Panc1 (cell line): Measurements from ENCODE around the gene NUMB.

Experiments
- POLR2AphosphoS5 ChIP-seq: IDR thresholded peaks from 2 replicates; pipeline ENCODE4 v1.6.1; 2012; ENCODE audit warnings: mild to moderate bottlenecking, low read depth, low read length, moderate library complexity
- SIN3A ChIP-seq: IDR thresholded peaks from 2 replicates; pipeline ENCODE4 v1.6.1; 2012; ENCODE audit warnings: low read depth, mild to moderate bottlenecking, low read length, moderate library complexity, borderline replicate concordance; ENCODE audit not compliant: insufficient read depth
- TCF7L2 ChIP-seq: IDR thresholded peaks from 2 replicates; pipeline ENCODE4 v1.6.1; 2011; ENCODE audit warnings: mild to moderate bottlenecking, low read depth, low read length, inconsistent platforms
- TF ChIP-seq, protein P1 (sequence below), 2 experiments: IDR thresholded peaks; 2 replicates each; pipeline ENCODE4 v1.6.1; 2011 to 2012; ENCODE audit warnings: low read depth in 2 of 2, control low read depth in 1 of 2, low read length in 1 of 2, mild to moderate bottlenecking in 1 of 2, moderate library complexity in 1 of 2; ENCODE audit not compliant: insufficient read depth in 1 of 2
- TF ChIP-seq, protein P2 (sequence below): fragments of 450-650 bp; IDR thresholded peaks from 2 replicates; pipeline ENCODE4 v1.5.1; 2017; ENCODE audit warnings: mild to moderate bottlenecking

- TF ChIP-seq, protein P1, sequence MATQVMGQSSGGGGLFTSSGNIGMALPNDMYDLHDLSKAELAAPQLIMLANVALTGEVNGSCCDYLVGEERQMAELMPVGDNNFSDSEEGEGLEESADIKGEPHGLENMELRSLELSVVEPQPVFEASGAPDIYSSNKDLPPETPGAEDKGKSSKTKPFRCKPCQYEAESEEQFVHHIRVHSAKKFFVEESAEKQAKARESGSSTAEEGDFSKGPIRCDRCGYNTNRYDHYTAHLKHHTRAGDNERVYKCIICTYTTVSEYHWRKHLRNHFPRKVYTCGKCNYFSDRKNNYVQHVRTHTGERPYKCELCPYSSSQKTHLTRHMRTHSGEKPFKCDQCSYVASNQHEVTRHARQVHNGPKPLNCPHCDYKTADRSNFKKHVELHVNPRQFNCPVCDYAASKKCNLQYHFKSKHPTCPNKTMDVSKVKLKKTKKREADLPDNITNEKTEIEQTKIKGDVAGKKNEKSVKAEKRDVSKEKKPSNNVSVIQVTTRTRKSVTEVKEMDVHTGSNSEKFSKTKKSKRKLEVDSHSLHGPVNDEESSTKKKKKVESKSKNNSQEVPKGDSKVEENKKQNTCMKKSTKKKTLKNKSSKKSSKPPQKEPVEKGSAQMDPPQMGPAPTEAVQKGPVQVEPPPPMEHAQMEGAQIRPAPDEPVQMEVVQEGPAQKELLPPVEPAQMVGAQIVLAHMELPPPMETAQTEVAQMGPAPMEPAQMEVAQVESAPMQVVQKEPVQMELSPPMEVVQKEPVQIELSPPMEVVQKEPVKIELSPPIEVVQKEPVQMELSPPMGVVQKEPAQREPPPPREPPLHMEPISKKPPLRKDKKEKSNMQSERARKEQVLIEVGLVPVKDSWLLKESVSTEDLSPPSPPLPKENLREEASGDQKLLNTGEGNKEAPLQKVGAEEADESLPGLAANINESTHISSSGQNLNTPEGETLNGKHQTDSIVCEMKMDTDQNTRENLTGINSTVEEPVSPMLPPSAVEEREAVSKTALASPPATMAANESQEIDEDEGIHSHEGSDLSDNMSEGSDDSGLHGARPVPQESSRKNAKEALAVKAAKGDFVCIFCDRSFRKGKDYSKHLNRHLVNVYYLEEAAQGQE (IDR thresholded peaks at IDR 0.05; ENCODE audit: insufficient read depth in 1 of 2, low read depth in 2 of 2, low read length in 1 of 2), result no peak
- TF ChIP-seq, protein P2, sequence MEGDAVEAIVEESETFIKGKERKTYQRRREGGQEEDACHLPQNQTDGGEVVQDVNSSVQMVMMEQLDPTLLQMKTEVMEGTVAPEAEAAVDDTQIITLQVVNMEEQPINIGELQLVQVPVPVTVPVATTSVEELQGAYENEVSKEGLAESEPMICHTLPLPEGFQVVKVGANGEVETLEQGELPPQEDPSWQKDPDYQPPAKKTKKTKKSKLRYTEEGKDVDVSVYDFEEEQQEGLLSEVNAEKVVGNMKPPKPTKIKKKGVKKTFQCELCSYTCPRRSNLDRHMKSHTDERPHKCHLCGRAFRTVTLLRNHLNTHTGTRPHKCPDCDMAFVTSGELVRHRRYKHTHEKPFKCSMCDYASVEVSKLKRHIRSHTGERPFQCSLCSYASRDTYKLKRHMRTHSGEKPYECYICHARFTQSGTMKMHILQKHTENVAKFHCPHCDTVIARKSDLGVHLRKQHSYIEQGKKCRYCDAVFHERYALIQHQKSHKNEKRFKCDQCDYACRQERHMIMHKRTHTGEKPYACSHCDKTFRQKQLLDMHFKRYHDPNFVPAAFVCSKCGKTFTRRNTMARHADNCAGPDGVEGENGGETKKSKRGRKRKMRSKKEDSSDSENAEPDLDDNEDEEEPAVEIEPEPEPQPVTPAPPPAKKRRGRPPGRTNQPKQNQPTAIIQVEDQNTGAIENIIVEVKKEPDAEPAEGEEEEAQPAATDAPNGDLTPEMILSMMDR, result no peak
- no peak for TF ChIP-seq POLR2AphosphoS5
- TF ChIP-seq SIN3A, result no peak
- no peak for TF ChIP-seq TCF7L2
These were observed 36.2 kb upstream of the NUMB start for GRCh38 chr14:73494593-73494992.
